GM18517 (cell line): Measurements from ENCODE around the gene TSNAX.
"Not testable (repeated sequence)": the region's sequence is repeated elsewhere in the genome, so short reads cannot be mapped to it uniquely, and the experiment has no call there.

ENCODE experiments used
- ATAC-seq: cut with Tn5 transposase; IDR thresholded peaks from one replicate; pipeline ENCODE4 v1.9.1; 2021; ENCODE audit warnings: mild to moderate bottlenecking, moderate library complexity; ENCODE audit not compliant: unreplicated experiment

Gene TSNAX

GRCh38 chr1:231558708-231559185 is 30.3 kb downstream of the TSNAX start:
- no peak for ATAC-seq

GRCh38 chr1:231561647-231562383 is 33.3 kb downstream of the TSNAX start:
- ATAC-seq, result no peak

GRCh38 chr1:231563247-231563646 is 34.8 kb downstream of the TSNAX start:
- no peak for ATAC-seq

GRCh38 chr1:231564373-231564772 is 35.9 kb downstream of the TSNAX start:
- no peak for ATAC-seq

- no peak for ATAC-seq
Observed at GRCh38 chr1:231566496-231566895, 38.0 kb downstream of the TSNAX start.

- not testable (repeated sequence) for ATAC-seq
Observed at GRCh38 chr1:231570262-231570661, 41.8 kb downstream of the TSNAX start.

GRCh38 chr1:231571904-231572303 is 43.4 kb downstream of the TSNAX start:
- no peak for ATAC-seq

GRCh38 chr1:231575472-231575871 is 47.0 kb downstream of the TSNAX start:
- no peak for ATAC-seq

GRCh38 chr1:231576804-231577718 is 48.6 kb downstream of the TSNAX start:
- no peak for ATAC-seq

- no peak for ATAC-seq
Observed at GRCh38 chr1:231580874-231581273, 52.4 kb downstream of the TSNAX start.

GRCh38 chr1:231581859-231582258 is 53.4 kb downstream of the TSNAX start:
- ATAC-seq, result no peak

- ATAC-seq, result no peak
Observed at GRCh38 chr1:231583376-231583775, 54.9 kb downstream of the TSNAX start.

- ATAC-seq, result no peak
Observed at GRCh38 chr1:231584117-231584516, 55.6 kb downstream of the TSNAX start.

GRCh38 chr1:231584921-231585320 is 56.5 kb downstream of the TSNAX start:
- ATAC-seq, result no peak

- ATAC-seq, result no peak
Observed at GRCh38 chr1:231590453-231591198, 62.2 kb downstream of the TSNAX start.

- ATAC-seq, result no peak
Observed at GRCh38 chr1:231591466-231591865, 63.0 kb downstream of the TSNAX start.

GRCh38 chr1:231592809-231593208 is 64.3 kb downstream of the TSNAX start:
- no peak for ATAC-seq

GRCh38 chr1:231593264-231593663 is 64.8 kb downstream of the TSNAX start:
- not testable (repeated sequence) for ATAC-seq

- no peak for ATAC-seq
Observed at GRCh38 chr1:231594123-231594522, 65.7 kb downstream of the TSNAX start.

GRCh38 chr1:231594749-231595148 is 66.3 kb downstream of the TSNAX start:
- no peak for ATAC-seq

- no peak for ATAC-seq
Observed at GRCh38 chr1:231596337-231596791, 67.9 kb downstream of the TSNAX start.
